Activated CD4-positive, alpha-beta T cell treated with anti-CD3 and anti-CD28 coated beads, Interleukin-10, Interleukin-2, amounts not matched to agents 100 ng/mL and 50 ng/mL, durations not matched to agents 16 hours and 8 hours (primary cell): ENCODE data around the gene KNTC1.
"Not testable (repeated sequence)": the region's sequence is repeated elsewhere in the genome, so short reads cannot be mapped to it uniquely, and the experiment has no call there.

Experiments
- DNase-seq: peaks from one replicate; pipeline ENCODE4 v3.0.0-alpha.2; 2020

KNTC1 gene

GRCh38 chr12:122506393-122506938, 20.6 kb upstream of the KNTC1 start:
- no peak for DNase-seq

GRCh38 chr12:122508163-122508562, 18.9 kb upstream of the KNTC1 start:
- no peak for DNase-seq

- DNase-seq = not testable (repeated sequence)
These were observed 14.0 kb upstream of the KNTC1 start for GRCh38 chr12:122513028-122513427.

- DNase-seq = no peak
These were observed 13.4 kb upstream of the KNTC1 start for GRCh38 chr12:122513660-122514059.

GRCh38 chr12:122515275-122515674, 11.8 kb upstream of the KNTC1 start:
- no peak for DNase-seq

- no peak for DNase-seq
These were observed 10.3 kb upstream of the KNTC1 start for GRCh38 chr12:122516544-122517361.

GRCh38 chr12:122517877-122518276, 9.2 kb upstream of the KNTC1 start:
- DNase-seq = peak; percentile 16

GRCh38 chr12:122518908-122519307, 8.1 kb upstream of the KNTC1 start:
- no peak for DNase-seq

GRCh38 chr12:122519418-122519817, 7.6 kb upstream of the KNTC1 start:
- DNase-seq = no peak

GRCh38 chr12:122520676-122521075, 6.4 kb upstream of the KNTC1 start:
- DNase-seq = no peak

GRCh38 chr12:122523280-122523679, 3.8 kb upstream of the KNTC1 start:
- no peak for DNase-seq

- DNase-seq = no peak
These were observed 3.0 kb upstream of the KNTC1 start for GRCh38 chr12:122523846-122524718.

- DNase-seq = peak; percentile 58
These were observed 462 bp downstream of the KNTC1 start for GRCh38 chr12:122527478-122527944.

- DNase-seq = no peak
These were observed 1.5 kb downstream of the KNTC1 start for GRCh38 chr12:122528582-122528981.

- no peak for DNase-seq
These were observed 1.9 kb downstream of the KNTC1 start for GRCh38 chr12:122528992-122529391.

- DNase-seq = no peak
These were observed 6.8 kb downstream of the KNTC1 start for GRCh38 chr12:122533856-122534255.

- DNase-seq = no peak
These were observed 10.0 kb downstream of the KNTC1 start for GRCh38 chr12:122537021-122537420.

- DNase-seq = no peak
These were observed 11.4 kb downstream of the KNTC1 start for GRCh38 chr12:122538496-122538895.

- DNase-seq = no peak
These were observed 17.5 kb downstream of the KNTC1 start for GRCh38 chr12:122544537-122544936.

- no peak for DNase-seq
These were observed 18.8 kb downstream of the KNTC1 start for GRCh38 chr12:122545855-122546254.

GRCh38 chr12:122547330-122547729, 20.3 kb downstream of the KNTC1 start:
- no peak for DNase-seq

GRCh38 chr12:122558745-122559641, 31.9 kb downstream of the KNTC1 start:
- no peak for DNase-seq
